Measurements from ENCODE around the gene FDPS. TPM values are rescaled to one million over a fixed set of nuclear protein-coding genes. Genes with fewer than 3 reads are reported as not detected.
A peak's percentile ranks its signal among the peaks of the same experiment; 100 is the strongest.

FDPS gene
- polyA plus RNA-seq, 1 experiment = 126 TPM

- POLR2A ChIA-PET = interaction anchor here (0.5 to 0.7 kb wide), 2 partner anchors 22 to 48 kb away, joined by 3 to 4 read pairs; no protein-coding TSS in a partner anchor
- peak overlapping the region; percentile 88 for H3K4me3 ChIP-seq (ENCODE audit: low read depth, low read length)
- H3K27me3 ChIP-seq (ENCODE audit: control insufficient read depth, insufficient read depth, low read length) = no peaks in the 10 kb centered on the region
- H3K36me3 ChIP-seq (ENCODE audit: control insufficient read depth, insufficient read depth, low read length) = peaks cover 20% of the 10 kb centered on the region
- no peak for TF ChIP-seq CTCF (IDR thresholded peaks at IDR 0.05; ENCODE audit: insufficient read depth, low read depth, low read length)
- DNase-seq (ENCODE audit: low read depth) = no peak
- CTCF ChIA-PET = interaction anchor here (0.7 to 3.7 kb wide), 7 partner anchors 11 to 78 kb away, joined by 3 to 20 read pairs (median 3); partner anchors contain the start of gene SCAMP3
Observed at GRCh38 chr1:155272466-155273342, 36.0 kb upstream of the FDPS start.

GRCh38 chr1:155273343-155274245 lies 35.1 kb upstream of the FDPS start, which contains the start of gene CLK2:
TSS of gene CLK2 (minus strand) at chr1:155273504. CDS start at chr1:155270977, 2,527 bp downstream.
- H3K27me3 ChIP-seq (ENCODE audit: control insufficient read depth, insufficient read depth, low read length) = no peaks in the 10 kb centered on the region

GRCh38 chr1:155277070-155277901 lies 31.4 kb upstream of the FDPS start, which contains the start of gene HCN3:
TSS of gene HCN3 (plus strand) at chr1:155277463. CDS start at chr1:155277591, 128 bp downstream.
- DNase-seq (ENCODE audit: low read depth) = peak; percentile 60
- Histone ChIP-seq H3K4me3 (ENCODE audit: low read depth, low read length) (peak within 1 kb of the TSS; percentile 86), H3K36me3 (ENCODE audit: control insufficient read depth, insufficient read depth, low read length) (no peaks in the 10 kb centered on the region), H3K27me3 (ENCODE audit: control insufficient read depth, insufficient read depth, low read length) (no peaks in the 10 kb centered on the region)
- TF ChIP-seq CTCF (IDR thresholded peaks at IDR 0.05; ENCODE audit: insufficient read depth, low read depth, low read length) = peak; percentile 42
- CTCF ChIA-PET = interaction anchor here (0.7 to 2.6 kb wide), 11 partner anchors 15 to 63 kb away, joined by 3 to 12 read pairs (median 3); no protein-coding TSS in a partner anchor
- POLR2A ChIA-PET = no interaction called here

More at GRCh38 chr1:155273343-155274245, 35.1 kb upstream of the FDPS start, which contains the start of gene CLK2:
- TF ChIP-seq CTCF (IDR thresholded peaks at IDR 0.05; ENCODE audit: insufficient read depth, low read depth, low read length) = no peak
- ChIA-PET CTCF (interaction anchor here (0.9 to 3.7 kb wide), 7 partner anchors 12 to 66 kb away, joined by 3 to 20 read pairs (median 4); partner anchors contain the start of gene SCAMP3), POLR2A (interaction anchor here (0.5 to 0.7 kb wide), 2 partner anchors 23 to 49 kb away, joined by 3 to 4 read pairs; no protein-coding TSS in a partner anchor)
- DNase-seq (ENCODE audit: low read depth) = peak; percentile 46
- H3K4me3 ChIP-seq (ENCODE audit: low read depth, low read length) = peak within 1 kb of the TSS; percentile 88
- H3K36me3 ChIP-seq (ENCODE audit: control insufficient read depth, insufficient read depth, low read length) = peaks cover 12% of the 10 kb centered on the region

- no peak for DNase-seq (ENCODE audit: low read depth)
- ChIA-PET CTCF (interaction anchor here (0.7 to 2.6 kb wide), 8 partner anchors 20 to 370 kb away, joined by 3 to 12 read pairs (median 6); no protein-coding TSS in a partner anchor), POLR2A (no interaction called here)
- no peaks in the 10 kb centered on the region for H3K27me3 ChIP-seq (ENCODE audit: control insufficient read depth, insufficient read depth, low read length)
- TF ChIP-seq CTCF (IDR thresholded peaks at IDR 0.05; ENCODE audit: insufficient read depth, low read depth, low read length) = peak; percentile 43
- H3K4me3 ChIP-seq (ENCODE audit: low read depth, low read length) = peak overlapping the region; percentile 86
- H3K36me3 ChIP-seq (ENCODE audit: control insufficient read depth, insufficient read depth, low read length) = no peaks in the 10 kb centered on the region; the same call in 1 of the 2 replicates
Observed at GRCh38 chr1:155277902-155278688, 30.6 kb upstream of the FDPS start.

Measured in BJ (cell line).